ENCODE measurements around the gene FOXN3.

The FOXN3 gene

GRCh38 chr14:89194376-89194775 is 222.7 kb downstream of the FOXN3 start:
- no peak for DNase-seq (ENCODE audit: low read depth)

- no peak for DNase-seq (ENCODE audit: low read depth)
Observed at GRCh38 chr14:89190765-89191513, 226.1 kb downstream of the FOXN3 start.

GRCh38 chr14:89188492-89188891 is 228.5 kb downstream of the FOXN3 start:
- no peak for DNase-seq (ENCODE audit: low read depth)

GRCh38 chr14:89187501-89187900 is 229.5 kb downstream of the FOXN3 start:
- DNase-seq (ENCODE audit: low read depth), result no peak

GRCh38 chr14:89186856-89187376 is 230.1 kb downstream of the FOXN3 start:
- no peak for DNase-seq (ENCODE audit: low read depth)

- no peak for DNase-seq (ENCODE audit: low read depth)
Observed at GRCh38 chr14:89185919-89186855, 230.8 kb downstream of the FOXN3 start.

- DNase-seq (ENCODE audit: low read depth), result no peak
Observed at GRCh38 chr14:89184952-89185351, 232.1 kb downstream of the FOXN3 start.

GRCh38 chr14:89182326-89182725 is 234.7 kb downstream of the FOXN3 start:
- no peak for DNase-seq (ENCODE audit: low read depth)

- no peak for DNase-seq (ENCODE audit: low read depth)
Observed at GRCh38 chr14:89180546-89180945, 236.5 kb downstream of the FOXN3 start.

- DNase-seq (ENCODE audit: low read depth), result no peak
Observed at GRCh38 chr14:89179891-89180404, 237.1 kb downstream of the FOXN3 start.

- DNase-seq (ENCODE audit: low read depth), result no peak
Observed at GRCh38 chr14:89178800-89179535, 238.1 kb downstream of the FOXN3 start.

GRCh38 chr14:89178376-89178775 is 238.7 kb downstream of the FOXN3 start:
- no peak for DNase-seq (ENCODE audit: low read depth)

GRCh38 chr14:89175881-89176799 is 240.9 kb downstream of the FOXN3 start:
- no peak for DNase-seq (ENCODE audit: low read depth)

- no peak for DNase-seq (ENCODE audit: low read depth)
Observed at GRCh38 chr14:89171628-89172027, 245.4 kb downstream of the FOXN3 start.

- no peak for DNase-seq (ENCODE audit: low read depth)
Observed at GRCh38 chr14:89171168-89171567, 245.9 kb downstream of the FOXN3 start.

- DNase-seq (ENCODE audit: low read depth), result no peak
Observed at GRCh38 chr14:89167705-89168104, 249.3 kb downstream of the FOXN3 start.

GRCh38 chr14:89166633-89167032 is 250.4 kb downstream of the FOXN3 start:
- no peak for DNase-seq (ENCODE audit: low read depth)

- no peak for DNase-seq (ENCODE audit: low read depth)
Observed at GRCh38 chr14:89165189-89166181, 251.5 kb downstream of the FOXN3 start.

Data from activated T-cell treated with anti-CD3 and anti-CD28 coated beads for 48 hours (primary cell).